DOHH2 (cell line): ENCODE data around the gene TMEM132E.

Experiments
- H3F3A ChIP-seq: fragments of 200-600 bp; sonication (generic), shearing (Covaris generic); 2 replicates; pipeline ENCODE4 v1.6.0; 2016; ENCODE audit warnings: antibody characterized with exemption, mild to moderate bottlenecking; ENCODE audit not compliant: control insufficient read depth, insufficient read depth
- H3K27ac ChIP-seq: fragments of 200-600 bp; sonication (generic); 2 replicates; pipeline ENCODE4 v1.5.1; 2014; ENCODE audit warnings: low read depth, mild to moderate bottlenecking, low read length, moderate library complexity
- H3K27me3 ChIP-seq: fragments of 200-600 bp; sonication (generic); 2 replicates; pipeline ENCODE4 v1.6.1; 2014; ENCODE audit warnings: mild to moderate bottlenecking, low read length, mixed read lengths; ENCODE audit not compliant: control insufficient read depth
- H3K36me3 ChIP-seq: fragments of 200-600 bp; sonication (generic); 2 replicates; pipeline ENCODE4 v1.6.1; 2014; ENCODE audit warnings: mild to moderate bottlenecking, low read length, moderate library complexity, mixed read lengths; ENCODE audit not compliant: control insufficient read depth
- H3K4me1 ChIP-seq: fragments of 200-600 bp; sonication (generic); 2 replicates; pipeline ENCODE4 v1.6.1; 2014; ENCODE audit warnings: mild to moderate bottlenecking, low read length, mixed read lengths; ENCODE audit not compliant: control insufficient read depth
- H3K4me2 ChIP-seq: fragments of 200-600 bp; sonication (generic); 2 replicates; pipeline ENCODE4 v1.6.0; 2014; ENCODE audit warnings: mild to moderate bottlenecking, low read length, moderate library complexity
- H3K4me3 ChIP-seq: fragments of 200-600 bp; sonication (generic); 2 replicates; pipeline ENCODE4 v1.5.1; 2014; ENCODE audit warnings: mild to moderate bottlenecking, low read length, mixed read lengths
- H3K79me2 ChIP-seq: fragments of 200-600 bp; sonication (generic); 2 replicates; pipeline ENCODE4 v1.6.1; 2014; ENCODE audit warnings: mild to moderate bottlenecking, low read length, mixed read lengths; ENCODE audit not compliant: control insufficient read depth
- H3K9me2 ChIP-seq: fragments of 200-600 bp; sonication (generic); replicated peaks from 2 replicates; pipeline ENCODE4 v1.6.1; 2014; ENCODE audit warnings: mild to moderate bottlenecking, low read length, mixed read lengths; ENCODE audit not compliant: control insufficient read depth
- H3K9me3 ChIP-seq: fragments of 200-600 bp; sonication (generic); 2 replicates; pipeline ENCODE4 v1.6.1; 2014; ENCODE audit warnings: antibody characterized with exemption, low read length, mixed read lengths; ENCODE audit not compliant: control insufficient read depth, insufficient read depth
- H4K20me1 ChIP-seq: fragments of 200-600 bp; sonication (generic); 2 replicates; pipeline ENCODE4 v1.6.0; 2014; ENCODE audit warnings: low read depth, mild to moderate bottlenecking, antibody characterized with exemption, low read length, moderate library complexity; ENCODE audit not compliant: control insufficient read depth, insufficient read depth
- EZH2phosphoT487 ChIP-seq: fragments of 200-600 bp; sonication (generic); IDR thresholded peaks from 2 replicates; pipeline ENCODE4 v1.6.1; 2017; ENCODE audit warnings: borderline replicate concordance, mild to moderate bottlenecking, antibody characterized with exemption, low read length, moderate library complexity, mixed read lengths
- TF ChIP-seq, protein P1 (sequence below): fragments of 200-600 bp; sonication (generic); IDR thresholded peaks from one replicate; pipeline ENCODE4 v1.5.1; 2014; ENCODE audit warnings: antibody characterized with exemption, mild to moderate bottlenecking, low read depth, low read length; ENCODE audit not compliant: poor library complexity, severe bottlenecking

The TMEM132E gene

DNA sequence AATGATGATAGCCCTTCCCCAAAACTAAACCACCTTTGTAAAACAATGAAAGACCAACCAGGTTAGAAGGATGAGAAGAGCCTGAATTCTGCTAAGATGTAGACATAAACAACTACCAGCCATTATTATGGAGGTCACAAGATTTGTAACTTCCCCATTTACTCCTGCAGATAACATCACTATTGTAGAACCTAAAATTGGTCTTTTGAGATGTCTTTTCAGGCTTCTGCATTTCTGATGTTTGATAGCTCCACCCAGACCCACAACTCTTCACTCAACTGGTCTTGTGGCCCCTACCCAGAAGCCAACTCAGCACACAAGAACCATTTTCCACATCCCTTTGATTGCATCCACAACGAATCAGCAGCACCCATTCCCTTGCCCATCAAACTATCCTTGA, 100.8 kb downstream of the TMEM132E start:
- TF ChIP-seq, protein P1, sequence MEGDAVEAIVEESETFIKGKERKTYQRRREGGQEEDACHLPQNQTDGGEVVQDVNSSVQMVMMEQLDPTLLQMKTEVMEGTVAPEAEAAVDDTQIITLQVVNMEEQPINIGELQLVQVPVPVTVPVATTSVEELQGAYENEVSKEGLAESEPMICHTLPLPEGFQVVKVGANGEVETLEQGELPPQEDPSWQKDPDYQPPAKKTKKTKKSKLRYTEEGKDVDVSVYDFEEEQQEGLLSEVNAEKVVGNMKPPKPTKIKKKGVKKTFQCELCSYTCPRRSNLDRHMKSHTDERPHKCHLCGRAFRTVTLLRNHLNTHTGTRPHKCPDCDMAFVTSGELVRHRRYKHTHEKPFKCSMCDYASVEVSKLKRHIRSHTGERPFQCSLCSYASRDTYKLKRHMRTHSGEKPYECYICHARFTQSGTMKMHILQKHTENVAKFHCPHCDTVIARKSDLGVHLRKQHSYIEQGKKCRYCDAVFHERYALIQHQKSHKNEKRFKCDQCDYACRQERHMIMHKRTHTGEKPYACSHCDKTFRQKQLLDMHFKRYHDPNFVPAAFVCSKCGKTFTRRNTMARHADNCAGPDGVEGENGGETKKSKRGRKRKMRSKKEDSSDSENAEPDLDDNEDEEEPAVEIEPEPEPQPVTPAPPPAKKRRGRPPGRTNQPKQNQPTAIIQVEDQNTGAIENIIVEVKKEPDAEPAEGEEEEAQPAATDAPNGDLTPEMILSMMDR, result no peak
- TF ChIP-seq EZH2phosphoT487, result no peak
- H4K20me1 ChIP-seq, result no peaks in the 10 kb centered on the region
- no peaks in the 10 kb centered on the region for H3K79me2 ChIP-seq
- H3K27ac ChIP-seq, result no peak overlapping the region
- H3F3A ChIP-seq, result no peaks in the 10 kb centered on the region
- no peaks in the 10 kb centered on the region for H3K9me3 ChIP-seq
- H3K9me2 ChIP-seq, result no peaks in the 10 kb centered on the region
- H3K4me1 ChIP-seq, result no peaks in the 10 kb centered on the region
- H3K27me3 ChIP-seq, result no peaks in the 10 kb centered on the region; the same call in 1 of the 2 replicates
- no peaks in the 10 kb centered on the region for H3K36me3 ChIP-seq
- no peak overlapping the region for H3K4me2 ChIP-seq
- no peak overlapping the region for H3K4me3 ChIP-seq

DNA sequence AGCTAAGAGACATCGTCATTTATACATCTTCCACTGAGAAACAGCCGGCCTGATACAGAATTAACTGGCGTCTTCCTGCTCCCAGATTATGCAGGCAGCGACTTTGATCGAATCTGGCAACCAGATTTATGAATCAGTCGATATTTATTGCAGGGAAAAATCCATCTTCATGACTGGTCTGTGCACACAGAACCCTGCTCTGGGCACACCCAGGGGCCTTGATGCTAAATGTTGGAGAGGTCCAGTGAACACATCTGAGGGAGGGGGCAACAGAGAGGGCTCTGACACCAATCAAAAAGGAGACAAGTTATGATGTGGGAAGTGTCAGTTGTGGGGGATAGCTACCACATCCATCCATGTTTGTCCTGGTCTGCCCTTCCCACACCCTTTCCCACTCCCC, 102.9 kb downstream of the TMEM132E start:
- TF ChIP-seq, protein P1, result no peak
- no peak for TF ChIP-seq EZH2phosphoT487
- H3K9me3 ChIP-seq, result no peaks in the 10 kb centered on the region
- no peaks in the 10 kb centered on the region for H3K4me1 ChIP-seq
- H3K27ac ChIP-seq, result no peak overlapping the region
- H3K9me2 ChIP-seq, result no peaks in the 10 kb centered on the region
- no peak overlapping the region for H3K4me2 ChIP-seq
- H4K20me1 ChIP-seq, result no peaks in the 10 kb centered on the region
- H3K4me3 ChIP-seq, result no peak overlapping the region
- no peaks in the 10 kb centered on the region; the same call in 1 of the 2 replicates for H3K27me3 ChIP-seq
- H3K79me2 ChIP-seq, result no peaks in the 10 kb centered on the region
- no peaks in the 10 kb centered on the region for H3F3A ChIP-seq
- H3K36me3 ChIP-seq, result no peaks in the 10 kb centered on the region

DNA sequence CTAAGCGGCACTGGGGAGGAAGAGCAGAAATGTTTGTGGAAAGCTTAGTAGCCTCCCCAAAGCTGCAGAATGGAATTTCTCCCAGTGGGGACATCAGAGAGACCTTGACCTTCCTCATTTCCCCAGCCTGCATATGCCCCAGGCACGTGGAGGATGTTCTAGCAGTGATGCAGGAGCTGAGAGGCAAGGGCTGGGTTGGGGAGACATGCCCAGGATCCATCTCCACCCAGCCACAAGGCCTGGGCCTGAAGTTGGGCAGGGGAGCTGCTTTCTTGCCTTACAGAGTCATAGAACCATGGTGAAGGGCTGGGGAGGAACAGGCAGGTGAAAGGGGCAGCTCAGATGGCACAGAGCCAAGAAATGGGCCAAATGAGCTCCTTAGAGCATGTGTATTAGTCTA, 104.0 kb downstream of the TMEM132E start:
- Histone ChIP-seq H4K20me1 (no peaks in the 10 kb centered on the region), H3K27me3 (no peaks in the 10 kb centered on the region; the same call in 1 of the 2 replicates), H3K9me3 (no peaks in the 10 kb centered on the region), H3K4me2 (no peak overlapping the region), H3K4me1 (no peaks in the 10 kb centered on the region), H3F3A (no peaks in the 10 kb centered on the region), H3K36me3 (no peaks in the 10 kb centered on the region), H3K9me2 (no peaks in the 10 kb centered on the region), H3K4me3 (no peak overlapping the region), H3K79me2 (no peaks in the 10 kb centered on the region), H3K27ac (no peak overlapping the region)
- no peak for TF ChIP-seq EZH2phosphoT487
- TF ChIP-seq, protein P1, result no peak
